Aorta (tissue), 5 donors: ENCODE data around the gene CHST11. TPM values are rescaled to one million over a fixed set of nuclear protein-coding genes. Genes with fewer than 3 reads are reported as not detected.

Source experiments
- ATAC-seq: fragments of 200-7000 bp; cut with Tn5 transposase; one replicate; pipeline ENCODE4 v1.9.1; 2022; ENCODE audit warnings: moderate library complexity; ENCODE audit not compliant: low FRiP score
- DNase-seq, 2 donors: peaks; one replicate each; pipeline ENCODE4 v3.0.0-alpha.2; 2020
- H3K27ac ChIP-seq, 2 donors: one replicate each; pipeline ENCODE4 v1.5.1; 2013; ENCODE audit warnings: low read length in 2 of 2, mild to moderate bottlenecking in 2 of 2, moderate library complexity in 2 of 2, control low read depth in 1 of 2, inconsistent platforms in 1 of 2, low read depth in 1 of 2
- H3K27me3 ChIP-seq, 2 donors: one replicate each; pipeline ENCODE4 v1.6.1; 2013; ENCODE audit warnings: control low read depth in 1 of 2, low read length in 1 of 2, mild to moderate bottlenecking in 1 of 2, moderate library complexity in 1 of 2; ENCODE audit not compliant: insufficient read depth in 2 of 2, control insufficient read depth in 1 of 2
- H3K36me3 ChIP-seq, 2 donors: one replicate each; pipeline ENCODE4 v1.6.1; 2013; ENCODE audit warnings: control low read depth in 1 of 2, low read length in 1 of 2, mild to moderate bottlenecking in 1 of 2; ENCODE audit not compliant: insufficient read depth in 2 of 2, control insufficient read depth in 1 of 2
- H3K4me1 ChIP-seq, 2 donors: one replicate each; pipeline ENCODE4 v1.6.1; 2013; ENCODE audit warnings: low read length in 2 of 2, control low read depth in 1 of 2, mild to moderate bottlenecking in 1 of 2, moderate library complexity in 1 of 2; ENCODE audit not compliant: insufficient read depth in 2 of 2, control insufficient read depth in 1 of 2
- H3K4me3 ChIP-seq, 2 donors: one replicate each; pipeline ENCODE4 v1.5.1; 2013; ENCODE audit warnings: low read length in 2 of 2, control low read depth in 1 of 2, mild to moderate bottlenecking in 1 of 2
- H3K9me3 ChIP-seq: one replicate; pipeline ENCODE4 v1.6.1; 2013; ENCODE audit warnings: mild to moderate bottlenecking, low read length; ENCODE audit not compliant: control insufficient read depth
- WGBS, 2 donors: extraction: QIAGEN DNeasy Blood & Tissue Kit; methylation state at CpG; one replicate each; pipeline ENCODE4 v1.1.7; 2013; 5-methylcytosine and 5-hydroxymethylcytosine counted together
- intact Hi-C, 2 donors: fragments of 100-400 bp; cut with DNase I; formaldehyde crosslinking; loops; one replicate each; pipeline versions ENCODE4 v1.14.2 to v1.15.0; 2022
- polyA plus RNA-seq, 2 donors: library from polyadenylated mRNA; stranded (reverse); fragments of 200-250 nt; gene quantifications; one replicate each; pipeline ENCODE4 v1.2.3, GENCODE V29; 2013
- total RNA-seq, 2 donors: library from RNA; stranded (reverse); fragmentation: NEBNext Ultra II Directional; extraction: Animal tissue kit (Norgen Biotek cat#: 25700); gene quantifications; one replicate each; pipeline ENCODE4 v1.2.1, GENCODE V29; 2021
- donor health status: healthy with polysubstance abuse.
- donor health status: Bipolar disorder and iron deficiency.
- donor health status: DM: no; HTN: no; CAD: no.
- donor health status: DM: no; HTN: no; CAD: no.
- donor health status: DM: yes; HTN: yes; CAD: no.

The CHST11 gene
- total and polyA plus RNA-seq, 4 donors = 2.1 to 31.0 (median 15.7) TPM

- Histone ChIP-seq H3K27ac (no peak overlapping the region), H3K36me3 (no peaks in the 10 kb centered on the region), H3K27me3 (no peaks in the 10 kb centered on the region), H3K4me3 (no peak overlapping the region), H3K9me3 (no peaks in the 10 kb centered on the region), H3K4me1 (peaks cover 0 to 10% of the 10 kb centered on the region in 2 donors)
- intact Hi-C loops = no loop called here
- WGBS, 2 donors = 23 to 28% methylated on average over 7 of the region's 7 CpGs
- ATAC-seq (no peak), DNase-seq (no peak)
Observed at GRCh38 chr12:104505095-104505818, 48.5 kb downstream of the CHST11 start.

DNA sequence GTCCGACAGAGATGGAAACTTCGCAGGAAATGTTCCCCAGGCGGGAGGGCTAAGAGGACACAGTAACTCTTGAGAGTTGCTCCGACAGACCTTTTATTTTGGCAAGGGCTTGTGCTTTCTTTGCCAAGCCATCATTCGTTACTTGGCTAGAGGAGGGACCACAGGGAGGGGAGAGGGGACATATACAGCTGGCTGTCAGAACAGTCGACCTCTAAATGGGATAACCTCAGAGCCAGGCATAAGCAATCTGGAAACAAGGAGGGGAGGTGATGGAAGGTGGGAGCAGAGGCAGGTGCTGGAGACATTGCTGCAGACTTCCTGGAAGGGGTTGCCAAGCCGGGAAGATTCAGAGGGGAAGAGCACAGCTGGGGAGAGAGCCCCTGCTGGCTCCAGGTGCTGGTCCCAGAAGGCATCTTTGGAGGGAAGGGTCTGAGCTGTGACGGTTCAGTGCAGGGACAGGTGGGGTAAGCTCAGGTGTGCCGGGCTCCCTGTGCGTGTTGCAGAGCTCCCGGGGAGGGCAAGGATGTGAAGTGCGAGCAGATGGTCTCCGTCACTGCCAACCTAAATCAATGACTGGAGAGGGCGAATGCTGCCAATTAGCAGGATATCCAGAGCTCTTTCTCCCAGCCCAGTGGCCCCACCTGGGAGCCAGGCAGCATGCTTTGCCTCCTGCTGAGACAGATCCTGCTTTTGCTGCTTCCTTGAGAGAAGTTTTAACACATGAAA is 50.1 kb downstream of the CHST11 start:
- DNase-seq (no peak), ATAC-seq (no peak)
- H3K4me1 ChIP-seq = peaks cover 3 to 14% of the 10 kb centered on the region in 2 donors
- 46 to 48% methylated on average over 14 of the region's 14 CpGs for WGBS, 2 donors
- H3K27ac ChIP-seq = no peak overlapping the region
- H3K36me3 ChIP-seq = no peaks in the 10 kb centered on the region
- H3K4me3 ChIP-seq = no peak overlapping the region
- no peaks in the 10 kb centered on the region for H3K27me3 ChIP-seq
- intact Hi-C loops = no loop called here
- H3K9me3 ChIP-seq = no peaks in the 10 kb centered on the region

GRCh38 chr12:104507672-104508071 is 50.9 kb downstream of the CHST11 start:
- intact Hi-C loops = no loop called here
- no peak overlapping the region for H3K4me3 ChIP-seq
- H3K27me3 ChIP-seq = no peaks in the 10 kb centered on the region
- H3K4me1 ChIP-seq = peaks cover 3 to 14% of the 10 kb centered on the region in 2 donors
- DNase-seq = no peak
- no peak overlapping the region for H3K27ac ChIP-seq
- no peaks in the 10 kb centered on the region for H3K9me3 ChIP-seq
- ATAC-seq = no peak
- 95% methylated on average over 3 of the region's 3 CpGs for WGBS, 2 donors
- no peaks in the 10 kb centered on the region for H3K36me3 ChIP-seq

GRCh38 chr12:104508752-104509446 is 52.2 kb downstream of the CHST11 start:
- no peak for DNase-seq
- no peaks in the 10 kb centered on the region for H3K9me3 ChIP-seq
- intact Hi-C loops = no loop called here
- no peak overlapping the region for H3K4me3 ChIP-seq
- no peaks in the 10 kb centered on the region for H3K36me3 ChIP-seq
- 96 to 100% methylated on average over 2 of the region's 2 CpGs for WGBS, 2 donors
- H3K27ac ChIP-seq = no peak overlapping the region
- no peak for ATAC-seq
- peaks cover 3 to 14% of the 10 kb centered on the region in 2 donors for H3K4me1 ChIP-seq
- H3K27me3 ChIP-seq = no peaks in the 10 kb centered on the region

DNA sequence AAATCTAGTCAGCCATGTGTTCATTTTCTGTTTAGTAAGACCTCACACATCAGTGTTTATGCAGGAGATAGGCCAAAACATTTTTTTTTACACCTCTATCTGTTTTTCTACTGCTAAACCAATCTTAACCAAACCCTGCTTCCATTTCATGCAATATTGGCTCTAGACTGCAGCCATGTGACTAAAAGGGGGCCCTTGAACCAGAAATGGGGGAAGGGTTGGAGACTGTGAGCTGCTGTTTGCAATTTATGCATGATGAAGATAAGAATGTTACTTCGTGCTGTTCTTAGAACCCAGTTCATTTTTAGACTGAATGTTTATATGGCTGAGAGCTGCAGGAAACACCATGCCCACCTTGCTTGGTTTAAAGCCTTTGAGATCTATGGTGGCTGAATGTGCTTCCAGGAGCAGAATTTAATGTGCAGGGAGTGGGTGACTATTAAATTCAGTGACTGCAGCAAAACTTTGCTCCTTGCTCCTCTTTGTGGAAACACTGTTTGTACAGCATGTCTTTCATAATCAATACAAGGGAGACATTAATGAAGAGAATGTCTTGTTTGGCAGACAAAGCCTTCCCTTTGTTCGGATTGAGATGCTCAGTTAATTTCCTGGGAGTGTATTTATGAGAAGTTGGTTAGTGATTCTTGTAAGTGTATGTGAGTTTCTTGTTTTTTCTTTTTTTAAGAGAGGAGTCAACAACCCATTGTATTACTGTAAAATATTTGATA is 53.6 kb downstream of the CHST11 start:
- Histone ChIP-seq H3K27me3 (no peaks in the 10 kb centered on the region), H3K4me3 (no peak overlapping the region), H3K4me1 (peaks cover 3 to 8% of the 10 kb centered on the region in 2 donors), H3K9me3 (no peaks in the 10 kb centered on the region), H3K27ac (no peak overlapping the region), H3K36me3 (no peaks in the 10 kb centered on the region)
- no peak for DNase-seq
- 38 to 45% methylated on average over 2 of the region's 2 CpGs for WGBS, 2 donors
- intact Hi-C loops = no loop called here
- no peak for ATAC-seq

GRCh38 chr12:104510873-104511440 is 54.2 kb downstream of the CHST11 start:
- H3K4me1 ChIP-seq = peaks cover 3 to 8% of the 10 kb centered on the region in 2 donors

GRCh38 chr12:104513681-104514080 is 56.9 kb downstream of the CHST11 start:
- H3K36me3 ChIP-seq = no peaks in the 10 kb centered on the region
- 93 to 94% methylated on average over 6 of the region's 6 CpGs for WGBS, 2 donors
- H3K4me3 ChIP-seq = no peak overlapping the region
- DNase-seq (no peak), ATAC-seq (no peak)
- no peak overlapping the region for H3K27ac ChIP-seq
- intact Hi-C loops = no loop called here
- no peaks in the 10 kb centered on the region for H3K27me3 ChIP-seq
- H3K9me3 ChIP-seq = no peaks in the 10 kb centered on the region
- H3K4me1 ChIP-seq = peaks cover 3 to 4% of the 10 kb centered on the region in 2 donors

More at GRCh38 chr12:104510873-104511440, 54.2 kb downstream of the CHST11 start:
- 32 to 36% methylated on average over 2 of the region's 2 CpGs for WGBS, 2 donors
- Histone ChIP-seq H3K4me3 (no peak overlapping the region), H3K27me3 (no peaks in the 10 kb centered on the region), H3K27ac (no peak overlapping the region), H3K36me3 (no peaks in the 10 kb centered on the region), H3K9me3 (no peaks in the 10 kb centered on the region)
- DNase-seq (no peak), ATAC-seq (no peak)
- intact Hi-C loops = no loop called here
